NCI-H82 treated with DMSO at 0.1 percent for 48 hours (cell line): ENCODE data around the gene ABCA6.

ENCODE experiments used
- DNase-seq: peaks from one replicate; lab custom pipeline; 2025; ENCODE audit not compliant: unreplicated experiment; lab: John Stamatoyannopoulos, UW

Gene ABCA6

GRCh38 chr17:69050999-69051775, 90.5 kb downstream of the ABCA6 start:
- DNase-seq = no peak

GRCh38 chr17:69048634-69049033, 93.1 kb downstream of the ABCA6 start:
- DNase-seq = no peak

GRCh38 chr17:69047368-69048263, 94.1 kb downstream of the ABCA6 start:
- no peak for DNase-seq

- peak; percentile 18 for DNase-seq
These were observed 95.4 kb downstream of the ABCA6 start for GRCh38 chr17:69046121-69046807.

- DNase-seq = no peak
These were observed 96.0 kb downstream of the ABCA6 start for GRCh38 chr17:69045646-69046045.

GRCh38 chr17:69044371-69044770, 97.3 kb downstream of the ABCA6 start:
- DNase-seq = no peak

- DNase-seq = no peak
These were observed 98.5 kb downstream of the ABCA6 start for GRCh38 chr17:69043098-69043734.

- no peak for DNase-seq
These were observed 99.4 kb downstream of the ABCA6 start for GRCh38 chr17:69042308-69042707.

GRCh38 chr17:69031839-69032238, 109.9 kb downstream of the ABCA6 start:
- DNase-seq = no peak

- no peak for DNase-seq
These were observed 111.5 kb downstream of the ABCA6 start for GRCh38 chr17:69030169-69030568.
